Coronary artery (tissue), 2 donors: Measurements from ENCODE around the gene CCK.

Experiments used
- DNase-seq: peaks from one replicate; pipeline ENCODE4 v3.0.0-alpha.2; 2017; ENCODE audit warnings: low spot score
- H3K27ac ChIP-seq, 2 donors: fragments of 200-600 bp; sonication (generic); one replicate each; pipeline ENCODE4 v1.5.1; 2016 to 2019
- H3K4me3 ChIP-seq: fragments of 200-600 bp; sonication (generic); 2 replicates; pipeline ENCODE4 v1.5.1; 2016; ENCODE audit warnings: mild to moderate bottlenecking, moderate library complexity
- TF ChIP-seq, protein P1 (sequence below): fragments of 200-600 bp; sonication (generic); IDR thresholded peaks from one replicate; pipeline ENCODE4 v1.5.1; 2019; ENCODE audit warnings: antibody characterized with exemption

Gene CCK

GRCh38 chr3:42216302-42216701 lies 49.7 kb downstream of the CCK start:
- Histone ChIP-seq H3K4me3 (no peak overlapping the region), H3K27ac (no peak overlapping the region)
- TF ChIP-seq, protein P1, sequence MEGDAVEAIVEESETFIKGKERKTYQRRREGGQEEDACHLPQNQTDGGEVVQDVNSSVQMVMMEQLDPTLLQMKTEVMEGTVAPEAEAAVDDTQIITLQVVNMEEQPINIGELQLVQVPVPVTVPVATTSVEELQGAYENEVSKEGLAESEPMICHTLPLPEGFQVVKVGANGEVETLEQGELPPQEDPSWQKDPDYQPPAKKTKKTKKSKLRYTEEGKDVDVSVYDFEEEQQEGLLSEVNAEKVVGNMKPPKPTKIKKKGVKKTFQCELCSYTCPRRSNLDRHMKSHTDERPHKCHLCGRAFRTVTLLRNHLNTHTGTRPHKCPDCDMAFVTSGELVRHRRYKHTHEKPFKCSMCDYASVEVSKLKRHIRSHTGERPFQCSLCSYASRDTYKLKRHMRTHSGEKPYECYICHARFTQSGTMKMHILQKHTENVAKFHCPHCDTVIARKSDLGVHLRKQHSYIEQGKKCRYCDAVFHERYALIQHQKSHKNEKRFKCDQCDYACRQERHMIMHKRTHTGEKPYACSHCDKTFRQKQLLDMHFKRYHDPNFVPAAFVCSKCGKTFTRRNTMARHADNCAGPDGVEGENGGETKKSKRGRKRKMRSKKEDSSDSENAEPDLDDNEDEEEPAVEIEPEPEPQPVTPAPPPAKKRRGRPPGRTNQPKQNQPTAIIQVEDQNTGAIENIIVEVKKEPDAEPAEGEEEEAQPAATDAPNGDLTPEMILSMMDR: no peak
- no peak for DNase-seq

DNA sequence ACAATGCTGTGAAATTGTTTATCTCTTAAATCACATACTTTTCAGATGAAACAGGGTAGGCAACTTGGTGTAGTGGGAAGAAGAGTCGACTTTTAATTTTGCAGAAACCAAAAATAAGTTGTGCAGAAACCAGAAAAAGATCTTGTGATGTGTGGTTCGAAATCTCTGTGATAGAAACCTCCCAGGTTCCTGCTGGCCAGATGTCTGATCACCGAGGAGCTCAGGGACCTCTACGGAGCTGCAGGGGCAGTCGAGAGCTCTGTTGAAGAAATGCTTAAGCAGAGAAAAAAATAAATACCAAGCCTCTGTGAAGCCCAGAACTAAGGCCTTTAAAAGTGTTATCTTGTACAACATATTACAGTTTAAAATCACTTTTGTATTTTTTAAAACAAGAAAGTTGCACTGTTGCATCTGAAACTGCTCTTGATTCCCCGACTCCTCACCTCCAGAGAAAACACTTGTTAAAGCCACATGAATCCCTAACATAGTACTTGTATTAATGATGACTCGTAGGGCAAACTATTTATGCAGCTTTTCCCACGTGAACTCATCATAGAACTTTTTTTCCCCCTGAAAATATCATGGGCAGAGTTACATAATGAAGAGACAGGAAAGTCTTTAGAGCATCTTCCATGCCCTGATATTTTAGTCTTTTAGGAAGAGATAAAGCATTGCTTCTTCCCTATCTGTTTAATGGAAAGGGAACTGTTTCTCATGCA lies 51.3 kb downstream of the CCK start:
- no peak for DNase-seq
- TF ChIP-seq, protein P1: no peak
- Histone ChIP-seq H3K27ac (no peak overlapping the region), H3K4me3 (no peak overlapping the region)

DNA sequence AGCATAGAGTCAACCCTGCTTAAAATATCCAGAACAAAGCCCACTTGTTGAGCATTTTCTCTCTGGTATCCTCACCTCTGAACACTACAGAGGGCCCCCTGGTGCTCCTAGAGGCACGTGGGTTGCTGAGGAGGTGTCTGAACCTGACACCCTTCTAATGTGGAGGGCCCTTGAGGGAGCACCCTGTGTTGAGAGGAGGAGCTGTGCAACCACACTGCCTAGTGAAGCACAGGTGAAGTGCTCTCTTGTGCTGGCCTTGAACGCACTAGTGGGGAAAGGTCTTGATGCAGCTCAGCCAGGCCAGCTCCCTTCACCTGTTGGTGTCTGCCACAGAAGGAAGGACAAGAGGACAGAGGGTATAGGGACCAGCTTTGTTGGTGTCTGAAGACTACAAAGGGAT lies 51.9 kb downstream of the CCK start:
- Histone ChIP-seq H3K27ac (no peak overlapping the region), H3K4me3 (no peak overlapping the region)
- DNase-seq: no peak
- TF ChIP-seq, protein P1: no peak

GRCh38 chr3:42213417-42213816 lies 52.6 kb downstream of the CCK start:
- TF ChIP-seq, protein P1: no peak
- Histone ChIP-seq H3K27ac (no peak overlapping the region), H3K4me3 (no peak overlapping the region)
- DNase-seq: no peak

DNA sequence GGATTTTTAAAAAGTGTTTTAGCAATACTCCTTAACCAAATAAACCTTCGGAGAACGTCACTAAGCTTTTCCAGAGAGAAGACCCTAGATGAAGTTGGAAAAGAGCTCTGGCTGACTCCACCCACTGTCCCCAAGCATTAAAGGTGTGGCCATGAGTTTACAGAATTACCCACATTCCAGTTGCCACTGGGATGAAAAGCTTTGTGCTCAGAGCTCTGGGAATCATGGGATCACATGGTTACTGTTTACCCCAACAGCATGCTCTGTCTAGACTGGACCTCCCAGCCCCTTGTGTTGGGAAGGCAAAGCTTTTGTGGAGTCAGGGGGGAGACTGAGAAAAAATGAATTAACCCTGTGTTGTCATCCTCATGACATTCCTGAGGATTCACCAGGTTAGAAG lies 55.3 kb downstream of the CCK start:
- H3K4me3 ChIP-seq: no peak overlapping the region
- TF ChIP-seq, protein P1: no peak
- DNase-seq: no peak
- no peak overlapping the region for H3K27ac ChIP-seq

DNA sequence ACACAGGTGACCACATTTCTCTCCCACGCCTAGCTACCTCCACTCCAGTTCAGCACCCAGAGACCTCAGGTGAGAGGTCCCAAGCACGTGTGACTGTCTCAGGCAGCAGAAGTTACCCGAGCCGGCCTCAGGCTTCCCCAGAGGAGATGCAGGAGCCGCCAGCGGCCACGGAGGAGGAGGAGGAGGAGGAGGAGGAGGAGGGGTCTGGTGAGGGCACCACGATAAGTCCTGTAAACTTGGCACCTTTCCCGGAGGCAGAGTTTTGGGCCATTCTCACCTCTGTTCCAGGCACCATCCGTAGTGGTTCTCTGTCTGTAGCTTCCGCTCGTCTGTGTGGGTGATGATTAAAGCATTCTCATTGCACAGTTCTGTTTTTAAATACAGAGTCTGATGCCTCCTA lies 56.1 kb downstream of the CCK start:
- no peak overlapping the region for H3K27ac ChIP-seq
- no peak overlapping the region for H3K4me3 ChIP-seq
- DNase-seq: no peak
- TF ChIP-seq, protein P1: no peak
